Measurements from ENCODE around the gene HES5. TPM values are rescaled to one million over a fixed set of nuclear protein-coding genes. Genes with fewer than 3 reads are reported as not detected.

The HES5 gene
- total and polyA plus RNA-seq, 2 donors (not counting 1 experiment from before 2014, with no cell fraction given): not detected

DNA sequence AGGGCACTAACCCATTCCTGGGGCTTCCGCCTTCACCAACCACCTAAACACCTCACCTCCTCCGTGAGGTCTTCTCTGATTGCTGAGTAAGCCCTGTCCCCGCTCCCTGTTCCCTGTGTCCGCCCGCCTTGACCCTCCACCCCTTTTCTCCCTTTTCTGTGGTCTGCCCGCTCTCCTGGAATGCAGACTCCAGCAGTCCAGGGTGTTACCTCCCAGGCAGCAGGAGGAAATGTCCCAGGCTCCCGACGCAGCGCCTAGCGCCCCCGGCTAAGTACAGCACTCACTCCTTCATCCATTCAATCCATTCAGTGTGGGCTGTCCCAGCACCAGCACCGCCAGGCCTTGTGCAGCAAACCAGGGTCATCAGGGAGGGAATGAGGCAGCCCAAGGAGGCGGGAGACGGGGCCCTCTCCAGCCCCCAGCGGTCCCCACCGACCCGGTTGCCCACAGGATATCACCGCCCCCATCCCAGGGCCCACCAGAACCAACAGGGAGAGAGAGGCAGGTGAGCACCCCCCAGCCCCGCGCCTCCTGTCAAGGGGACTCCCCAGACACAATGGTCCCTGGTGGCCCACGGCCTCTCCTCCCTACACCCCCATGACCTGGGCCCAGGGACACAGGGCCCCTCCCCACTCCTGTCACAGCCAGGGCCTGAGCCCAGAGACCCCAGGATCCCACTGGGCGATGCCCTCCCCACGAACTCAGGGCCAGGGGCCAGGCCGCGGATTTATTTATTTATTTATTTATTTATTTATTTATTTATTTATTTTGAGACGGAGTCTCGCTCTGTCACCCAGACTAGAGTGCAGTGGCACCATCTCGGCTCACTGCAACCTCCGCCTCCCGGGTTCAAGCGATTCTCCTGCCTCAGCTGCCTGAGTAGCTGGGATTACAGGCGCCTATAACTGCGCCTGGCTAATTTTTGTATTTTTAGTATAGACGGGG lies 36.3 kb upstream of the HES5 start:
- Histone ChIP-seq H3K4me3 (replicated peaks in 1 of 4; ENCODE audit: control extremely low read depth in 1 of 4, insufficient read depth in 1 of 4, low read depth in 3 of 4, low read length in 4 of 4) (no peak overlapping the region), H3K27ac (ENCODE audit: insufficient read depth, low read length) (no peak overlapping the region), H2AFZ (ENCODE audit: low read length) (no peak overlapping the region), H4K20me1 (ENCODE audit: control insufficient read depth, extremely low read depth, insufficient read depth, low read length) (no peaks in the 10 kb centered on the region), H3K4me1 (ENCODE audit: control insufficient read depth, extremely low read depth, insufficient read depth, low read length) (no peaks in the 10 kb centered on the region), H3K9me3 (ENCODE audit: control insufficient read depth, insufficient read depth, low read depth, low read length) (no peaks in the 10 kb centered on the region), H3K36me3 (ENCODE audit: control insufficient read depth, insufficient read depth, low read length) (peaks cover 3% of the 10 kb centered on the region), H3K9ac (ENCODE audit: insufficient read depth, low read length) (no peak overlapping the region), H3K4me2 (ENCODE audit: extremely low read depth, insufficient read depth, low read length) (no peak overlapping the region), H3K79me2 (ENCODE audit: control insufficient read depth, insufficient read depth, low read length) (no peaks in the 10 kb centered on the region), H3K27me3 (ENCODE audit: control insufficient read depth, insufficient read depth, low read length) (no peaks in the 10 kb centered on the region)
- TF ChIP-seq, protein P1, sequence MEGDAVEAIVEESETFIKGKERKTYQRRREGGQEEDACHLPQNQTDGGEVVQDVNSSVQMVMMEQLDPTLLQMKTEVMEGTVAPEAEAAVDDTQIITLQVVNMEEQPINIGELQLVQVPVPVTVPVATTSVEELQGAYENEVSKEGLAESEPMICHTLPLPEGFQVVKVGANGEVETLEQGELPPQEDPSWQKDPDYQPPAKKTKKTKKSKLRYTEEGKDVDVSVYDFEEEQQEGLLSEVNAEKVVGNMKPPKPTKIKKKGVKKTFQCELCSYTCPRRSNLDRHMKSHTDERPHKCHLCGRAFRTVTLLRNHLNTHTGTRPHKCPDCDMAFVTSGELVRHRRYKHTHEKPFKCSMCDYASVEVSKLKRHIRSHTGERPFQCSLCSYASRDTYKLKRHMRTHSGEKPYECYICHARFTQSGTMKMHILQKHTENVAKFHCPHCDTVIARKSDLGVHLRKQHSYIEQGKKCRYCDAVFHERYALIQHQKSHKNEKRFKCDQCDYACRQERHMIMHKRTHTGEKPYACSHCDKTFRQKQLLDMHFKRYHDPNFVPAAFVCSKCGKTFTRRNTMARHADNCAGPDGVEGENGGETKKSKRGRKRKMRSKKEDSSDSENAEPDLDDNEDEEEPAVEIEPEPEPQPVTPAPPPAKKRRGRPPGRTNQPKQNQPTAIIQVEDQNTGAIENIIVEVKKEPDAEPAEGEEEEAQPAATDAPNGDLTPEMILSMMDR (conservative IDR thresholded peaks at IDR 0.05 in 1 of 2, IDR thresholded peaks at IDR 0.05 in 1 of 2; ENCODE audit: low read depth in 1 of 2, low read length in 2 of 2): no peak
- TF ChIP-seq EZH2 (IDR thresholded peaks at IDR 0.05; ENCODE audit: low read length, missing control alignments): peak; percentile 40
- DNase-seq (ENCODE audit: low read depth in 2 of 2): no peak

DNA sequence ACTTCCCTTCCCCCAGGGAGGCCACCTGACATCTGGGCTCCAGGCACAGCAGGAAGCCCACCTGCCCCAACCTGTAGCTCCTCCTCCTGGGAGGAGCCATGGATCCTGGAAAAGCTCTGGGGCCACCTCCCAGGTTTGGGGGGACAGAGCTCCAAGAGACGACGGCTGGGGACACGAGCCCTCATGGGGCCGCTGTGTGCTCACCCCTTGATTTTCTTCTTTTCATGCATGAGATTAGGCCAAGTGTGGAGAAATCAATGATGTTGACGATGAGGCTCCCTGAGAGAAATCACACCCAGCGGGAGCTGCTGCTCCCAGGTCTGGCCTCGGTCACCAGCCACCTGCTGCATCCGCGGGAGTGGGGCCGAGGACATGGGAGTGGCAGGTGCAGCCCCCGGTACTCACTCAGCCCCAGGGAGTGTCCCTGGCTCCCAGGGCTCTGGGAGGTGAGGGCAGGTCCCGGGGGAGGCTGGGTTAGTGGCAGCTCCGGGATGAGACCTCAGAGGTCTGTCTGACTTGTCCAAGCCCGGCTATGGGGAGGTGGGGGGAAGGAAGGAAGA lies 34.8 kb upstream of the HES5 start:
- no peak for DNase-seq (ENCODE audit: low read depth in 2 of 2)
- Histone ChIP-seq H2AFZ (ENCODE audit: low read length) (no peak overlapping the region), H3K79me2 (ENCODE audit: control insufficient read depth, insufficient read depth, low read length) (no peaks in the 10 kb centered on the region), H3K4me3 (replicated peaks in 1 of 4; ENCODE audit: control extremely low read depth in 1 of 4, insufficient read depth in 1 of 4, low read depth in 3 of 4, low read length in 4 of 4) (no peak overlapping the region), H3K36me3 (ENCODE audit: control insufficient read depth, insufficient read depth, low read length) (peaks cover 3% of the 10 kb centered on the region), H3K27ac (ENCODE audit: insufficient read depth, low read length) (no peak overlapping the region), H3K9me3 (ENCODE audit: control insufficient read depth, insufficient read depth, low read depth, low read length) (no peaks in the 10 kb centered on the region), H3K4me1 (ENCODE audit: control insufficient read depth, extremely low read depth, insufficient read depth, low read length) (no peaks in the 10 kb centered on the region), H4K20me1 (ENCODE audit: control insufficient read depth, extremely low read depth, insufficient read depth, low read length) (no peaks in the 10 kb centered on the region), H3K27me3 (ENCODE audit: control insufficient read depth, insufficient read depth, low read length) (no peaks in the 10 kb centered on the region), H3K4me2 (ENCODE audit: extremely low read depth, insufficient read depth, low read length) (no peak overlapping the region), H3K9ac (ENCODE audit: insufficient read depth, low read length) (no peak overlapping the region)
- TF ChIP-seq EZH2 (IDR thresholded peaks at IDR 0.05; ENCODE audit: low read length, missing control alignments): no peak
- TF ChIP-seq, protein P1 (conservative IDR thresholded peaks at IDR 0.05 in 1 of 2, IDR thresholded peaks at IDR 0.05 in 1 of 2; ENCODE audit: low read depth in 1 of 2, low read length in 2 of 2): no peak

DNA sequence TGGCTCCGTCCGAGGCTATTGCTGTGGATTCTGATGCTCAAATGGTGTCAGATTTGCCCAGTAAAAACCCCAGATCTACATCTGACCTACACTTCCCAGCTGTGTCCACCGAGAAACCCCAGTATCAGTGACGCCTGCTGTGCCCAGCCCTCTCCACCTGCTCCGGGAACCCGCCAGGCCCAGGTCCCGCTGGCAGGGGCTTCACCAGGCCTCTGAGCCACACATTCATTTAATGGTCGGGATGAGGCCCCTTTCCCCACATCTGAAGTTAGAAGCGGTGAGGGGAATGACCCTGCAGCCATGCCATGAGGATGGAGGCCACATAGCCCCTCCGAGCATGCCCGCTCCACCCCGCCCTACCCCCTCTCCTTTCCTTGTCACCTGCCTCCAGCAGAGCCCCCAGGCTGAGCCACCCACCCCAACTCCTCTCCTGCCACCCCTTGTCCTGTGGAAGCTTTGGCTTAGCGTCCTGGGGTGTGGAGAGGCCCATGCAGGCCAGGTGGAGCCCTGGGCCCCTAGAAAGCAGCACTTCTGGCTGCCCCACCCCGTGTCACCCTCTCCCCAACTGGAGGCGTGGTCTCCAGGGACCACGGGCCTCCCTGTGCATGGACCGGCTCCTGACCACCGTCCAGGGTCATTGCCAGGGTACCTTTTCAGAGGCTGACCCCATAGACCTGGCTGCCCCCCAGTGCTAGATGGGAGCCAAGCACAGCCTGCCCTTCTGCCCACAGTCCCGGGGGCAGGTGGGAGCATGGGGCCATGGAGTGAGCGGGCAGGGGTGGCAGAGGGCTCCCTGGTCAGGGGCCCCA lies 34.1 kb upstream of the HES5 start:
- H3K27me3 ChIP-seq (ENCODE audit: control insufficient read depth, insufficient read depth, low read length): no peaks in the 10 kb centered on the region
- no peak for DNase-seq (ENCODE audit: low read depth in 2 of 2)
- H3K4me1 ChIP-seq (ENCODE audit: control insufficient read depth, extremely low read depth, insufficient read depth, low read length): no peaks in the 10 kb centered on the region
- H3K36me3 ChIP-seq (ENCODE audit: control insufficient read depth, insufficient read depth, low read length): peaks cover 5% of the 10 kb centered on the region
- H3K4me3 ChIP-seq (replicated peaks in 1 of 4; ENCODE audit: control extremely low read depth in 1 of 4, insufficient read depth in 1 of 4, low read depth in 3 of 4, low read length in 4 of 4): no peak overlapping the region
- H2AFZ ChIP-seq (ENCODE audit: low read length): no peak overlapping the region
- H3K9ac ChIP-seq (ENCODE audit: insufficient read depth, low read length): no peak overlapping the region
- no peaks in the 10 kb centered on the region for H3K79me2 ChIP-seq (ENCODE audit: control insufficient read depth, insufficient read depth, low read length)
- H3K4me2 ChIP-seq (ENCODE audit: extremely low read depth, insufficient read depth, low read length): no peak overlapping the region
- H3K27ac ChIP-seq (ENCODE audit: insufficient read depth, low read length): no peak overlapping the region
- no peaks in the 10 kb centered on the region for H4K20me1 ChIP-seq (ENCODE audit: control insufficient read depth, extremely low read depth, insufficient read depth, low read length)
- no peaks in the 10 kb centered on the region for H3K9me3 ChIP-seq (ENCODE audit: control insufficient read depth, insufficient read depth, low read depth, low read length)
- TF ChIP-seq, protein P1 (conservative IDR thresholded peaks at IDR 0.05 in 1 of 2, IDR thresholded peaks at IDR 0.05 in 1 of 2; ENCODE audit: low read depth in 1 of 2, low read length in 2 of 2): no peak
- no peak for TF ChIP-seq EZH2 (IDR thresholded peaks at IDR 0.05; ENCODE audit: low read length, missing control alignments)

Data from fibroblast of lung (primary cell).